GM18870 (cell line): ENCODE measurements around the gene APC.

Experiments
- ATAC-seq: cut with Tn5 transposase; IDR thresholded peaks from one replicate; pipeline ENCODE4 v1.9.1; 2021; ENCODE audit warnings: moderate library complexity; ENCODE audit not compliant: unreplicated experiment

The APC gene

GRCh38 chr5:112892776-112893175 lies 155.1 kb downstream of the APC start:
- ATAC-seq = no peak

GRCh38 chr5:112895682-112896081 lies 158.0 kb downstream of the APC start:
- no peak for ATAC-seq
